GM21576 (cell line): ENCODE data around the gene PHLPP2.

Experiments
- ATAC-seq: cut with Tn5 transposase; IDR thresholded peaks from one replicate; pipeline ENCODE4 v1.9.1; 2021; ENCODE audit warnings: mild to moderate bottlenecking, moderate library complexity; ENCODE audit not compliant: unreplicated experiment

Gene PHLPP2

GRCh38 chr16:71724320-71724751 is at the start of gene PHLPP2:
TSS of gene PHLPP2 (minus strand) at chr16:71724701. CDS start at chr16:71714795, 9,906 bp downstream.
- ATAC-seq, result no peak

- ATAC-seq, result no peak
These were observed 47.1 kb upstream of the PHLPP2 start for GRCh38 chr16:71771571-71771970.

GRCh38 chr16:71769222-71769621 is 44.7 kb upstream of the PHLPP2 start:
- no peak for ATAC-seq

GRCh38 chr16:71767060-71767900 is 42.8 kb upstream of the PHLPP2 start:
- no peak for ATAC-seq

- no peak for ATAC-seq
These were observed 37.7 kb upstream of the PHLPP2 start for GRCh38 chr16:71762186-71762585.

- no peak for ATAC-seq
These were observed 36.6 kb upstream of the PHLPP2 start for GRCh38 chr16:71761097-71761496.

GRCh38 chr16:71758293-71758760 is 33.8 kb upstream of the PHLPP2 start:
- ATAC-seq, result no peak

GRCh38 chr16:71754652-71755051 is 30.2 kb upstream of the PHLPP2 start:
- ATAC-seq, result no peak

GRCh38 chr16:71754108-71754507 is 29.6 kb upstream of the PHLPP2 start:
- no peak for ATAC-seq

GRCh38 chr16:71748226-71748625 is 23.7 kb upstream of the PHLPP2 start:
- no peak for ATAC-seq

- ATAC-seq, result no peak
These were observed 22.0 kb upstream of the PHLPP2 start for GRCh38 chr16:71746442-71747046.

- no peak for ATAC-seq
These were observed 14.4 kb upstream of the PHLPP2 start for GRCh38 chr16:71738855-71739254.

- ATAC-seq, result no peak
These were observed 13.0 kb upstream of the PHLPP2 start for GRCh38 chr16:71737501-71737900.

- ATAC-seq, result no peak
These were observed 10.0 kb upstream of the PHLPP2 start for GRCh38 chr16:71734511-71734910.

- ATAC-seq, result no peak
These were observed 8.1 kb upstream of the PHLPP2 start for GRCh38 chr16:71732587-71732986.

- ATAC-seq, result no peak
These were observed 3.2 kb upstream of the PHLPP2 start for GRCh38 chr16:71727551-71728324.

- no peak for ATAC-seq
These were observed 2.2 kb upstream of the PHLPP2 start for GRCh38 chr16:71726476-71727315.

- ATAC-seq, result peak; percentile 71
These were observed 773 bp downstream of the PHLPP2 start for GRCh38 chr16:71723537-71724319.

GRCh38 chr16:71722801-71723536 is 1.5 kb downstream of the PHLPP2 start:
- ATAC-seq, result peak; percentile 28
